Inflammatory macrophage (primary cell): Measurements from ENCODE around the gene SMIM38.

Experiments
- DNase-seq, 2 donors: peaks; one replicate each; pipeline ENCODE4 v3.0.0-alpha.2; 2020 to 2022

SMIM38 gene

GRCh38 chr11:69187540-69188065 is 31.9 kb downstream of the SMIM38 start:
- no peak for DNase-seq

GRCh38 chr11:69189059-69189458 is 33.3 kb downstream of the SMIM38 start:
- no peak for DNase-seq

- DNase-seq: no peak
Measured at GRCh38 chr11:69190796-69191536, 35.2 kb downstream of the SMIM38 start.

GRCh38 chr11:69192301-69192721 is 36.6 kb downstream of the SMIM38 start:
- no peak for DNase-seq

- DNase-seq: no peak
Measured at GRCh38 chr11:69193151-69193550, 37.4 kb downstream of the SMIM38 start.

- DNase-seq: no peak
Measured at GRCh38 chr11:69193629-69194028, 37.9 kb downstream of the SMIM38 start.

GRCh38 chr11:69194396-69194795 is 38.7 kb downstream of the SMIM38 start:
- no peak for DNase-seq

GRCh38 chr11:69194956-69195355 is 39.2 kb downstream of the SMIM38 start:
- no peak for DNase-seq

GRCh38 chr11:69195824-69196782 is 40.4 kb downstream of the SMIM38 start:
- no peak for DNase-seq

GRCh38 chr11:69196783-69197169 is 41.0 kb downstream of the SMIM38 start:
- no peak for DNase-seq

- no peak for DNase-seq
Measured at GRCh38 chr11:69198891-69199582, 43.3 kb downstream of the SMIM38 start.

- DNase-seq: no peak
Measured at GRCh38 chr11:69199583-69200315, 44.0 kb downstream of the SMIM38 start.

GRCh38 chr11:69200331-69201065 is 44.8 kb downstream of the SMIM38 start:
- DNase-seq: no peak

- no peak for DNase-seq
Measured at GRCh38 chr11:69201066-69201365, 45.3 kb downstream of the SMIM38 start.

GRCh38 chr11:69201764-69202370 is 46.1 kb downstream of the SMIM38 start:
- DNase-seq: no peak

GRCh38 chr11:69202511-69203221 is 46.9 kb downstream of the SMIM38 start:
- no peak for DNase-seq

GRCh38 chr11:69203381-69203780 is 47.6 kb downstream of the SMIM38 start:
- no peak for DNase-seq

GRCh38 chr11:69203901-69204245 is 48.1 kb downstream of the SMIM38 start:
- DNase-seq: no peak

GRCh38 chr11:69204246-69204940 is 48.7 kb downstream of the SMIM38 start:
- no peak for DNase-seq
